GDM1 (cell line): ENCODE results near the gene RGS19.

Source experiments
- DNase-seq: peaks from one replicate; lab custom pipeline; 2025; lab: John Stamatoyannopoulos, UW

The RGS19 gene

DNA sequence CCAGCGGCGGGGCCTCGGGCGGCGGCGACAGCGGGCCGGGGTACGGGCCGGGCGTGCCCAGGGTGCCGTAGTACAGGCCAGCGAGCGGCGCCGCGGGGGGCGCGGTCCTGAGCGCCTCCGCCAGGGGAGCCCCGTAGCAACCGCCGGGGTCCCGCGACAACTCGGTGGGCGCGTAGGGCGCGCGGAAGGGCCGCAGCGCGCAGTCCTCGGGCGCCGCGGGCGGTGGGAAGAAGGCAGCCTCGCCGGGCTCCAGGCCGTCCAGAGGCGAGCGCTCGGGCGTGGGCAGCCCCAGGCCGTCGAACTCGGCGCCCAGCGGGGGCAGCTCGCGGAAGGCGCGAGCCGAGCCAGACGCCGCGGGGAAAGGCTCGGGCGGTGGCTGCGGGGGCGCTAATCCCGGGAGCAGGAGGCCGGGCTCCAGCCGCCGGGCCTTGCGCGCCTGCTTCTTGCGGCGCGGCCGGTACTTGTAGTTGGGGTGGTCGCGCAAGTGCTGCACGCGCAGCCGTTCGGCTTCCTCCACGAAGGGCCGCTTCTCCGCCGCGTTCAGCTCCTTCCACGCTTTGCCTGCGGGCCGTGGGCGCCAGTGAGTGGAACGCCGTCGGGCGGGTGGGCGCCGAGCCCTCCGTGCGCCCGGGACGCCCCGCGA, 30.8 kb downstream of the RGS19 start:
- no peak for DNase-seq

DNA sequence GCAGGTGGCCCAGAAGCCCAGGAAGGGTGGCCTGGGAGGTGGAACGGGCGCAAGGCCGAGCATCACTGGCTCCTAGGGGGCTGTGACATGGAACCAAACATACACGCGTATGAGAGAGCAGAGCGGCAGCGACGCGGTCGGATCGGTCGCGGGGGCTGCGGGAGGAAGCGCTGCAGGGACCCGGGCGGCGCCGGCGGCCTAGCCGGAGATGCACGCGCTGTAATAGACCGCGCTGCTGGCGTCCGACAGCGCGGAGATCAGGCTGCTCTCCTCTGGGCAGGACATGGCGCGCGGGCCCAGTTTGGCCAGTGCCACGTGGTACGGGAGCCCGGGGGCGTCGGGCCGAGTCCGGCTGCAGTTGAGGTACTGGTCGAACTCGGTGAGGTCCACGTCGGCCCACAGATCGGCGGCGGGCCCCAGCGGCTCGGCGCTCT, 31.3 kb downstream of the RGS19 start:
- no peak for DNase-seq

DNA sequence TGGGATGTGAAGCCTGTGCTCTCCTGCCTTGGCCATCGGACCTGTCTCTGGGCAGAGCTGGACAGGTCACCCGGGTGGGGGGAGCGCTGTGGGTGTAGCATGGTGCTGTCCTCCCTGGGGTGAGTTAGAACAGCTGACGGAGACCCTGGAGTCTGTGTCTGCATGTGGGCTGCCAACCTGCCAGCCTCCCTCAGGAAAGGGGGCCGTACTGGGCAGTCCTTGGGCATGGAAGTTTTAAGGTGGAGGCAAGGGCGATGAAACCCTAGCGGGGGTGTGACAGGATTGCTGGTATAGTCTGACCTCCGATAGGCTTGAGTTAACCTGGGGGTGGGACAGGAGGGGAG, 32.3 kb downstream of the RGS19 start:
- DNase-seq = no peak

DNA sequence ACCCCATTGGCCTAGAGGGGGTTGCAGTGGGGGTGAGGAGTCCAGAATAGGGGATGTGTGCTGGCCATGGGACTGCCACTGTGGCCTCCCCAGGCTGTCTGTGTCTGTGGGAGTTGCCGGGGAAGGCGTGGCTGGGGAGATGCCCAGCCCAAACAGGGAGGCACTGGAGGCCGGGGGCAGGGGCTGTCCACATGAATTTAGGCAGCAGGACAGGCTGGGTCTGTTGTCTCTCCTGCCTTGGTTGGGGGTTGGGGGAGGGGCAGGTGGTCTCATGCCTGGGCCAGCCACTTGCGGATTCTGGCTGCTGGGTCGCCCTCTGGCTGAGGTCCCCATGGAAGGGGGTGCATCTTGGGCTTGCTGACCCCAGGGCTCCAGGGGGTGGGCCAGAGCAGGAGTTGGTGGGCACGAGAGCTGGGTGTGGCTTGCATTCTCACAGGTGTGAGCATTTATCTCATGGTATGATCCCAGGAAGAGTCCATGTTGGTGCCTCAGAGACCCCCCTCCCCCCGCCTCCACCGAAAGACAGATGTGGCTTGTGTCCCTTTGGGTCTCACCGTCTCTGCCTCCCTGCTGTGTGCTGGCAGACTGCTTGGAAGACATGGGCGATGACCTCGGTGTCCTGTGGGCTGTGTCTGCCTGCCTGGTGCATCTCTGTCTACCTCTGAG, 33.8 kb downstream of the RGS19 start:
- no peak for DNase-seq

DNA sequence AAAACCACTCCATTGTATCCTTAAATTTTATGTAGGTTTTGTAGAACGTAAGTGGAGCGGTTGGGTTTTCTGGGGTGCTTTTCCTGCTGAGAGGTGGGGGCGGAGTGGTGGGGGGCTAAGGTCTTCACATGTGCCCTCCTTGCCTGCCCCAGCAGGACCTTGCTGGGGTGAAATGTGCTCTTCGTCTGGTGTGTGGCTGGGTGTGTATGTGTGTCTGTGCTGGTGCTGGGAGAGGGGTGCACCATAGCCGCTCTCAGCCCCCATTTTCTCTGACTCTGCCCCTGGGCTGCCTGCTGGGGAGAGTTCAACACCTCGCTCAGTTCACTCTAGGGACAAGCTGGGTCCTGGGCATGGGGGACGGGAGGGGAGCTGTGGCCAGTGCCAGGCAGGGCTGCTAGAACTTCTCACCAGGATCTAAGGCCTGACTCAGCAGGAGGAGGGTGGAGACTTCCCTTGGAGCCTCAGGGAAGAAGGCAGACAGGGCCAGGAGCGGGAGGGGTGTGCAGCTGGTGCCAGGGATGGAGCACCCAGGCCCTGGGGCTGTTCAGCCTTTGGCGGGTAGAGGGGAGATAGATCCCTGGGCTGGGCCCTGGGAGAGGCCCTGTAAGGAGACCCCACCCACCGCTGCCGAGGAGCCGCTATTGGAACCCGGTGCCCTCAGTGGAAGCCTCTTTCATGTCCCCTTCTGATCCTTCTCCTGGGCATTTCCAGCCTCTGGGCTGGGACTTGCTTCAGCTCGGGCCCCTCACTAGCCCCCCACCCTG, 34.7 kb downstream of the RGS19 start:
- DNase-seq = no peak

DNA sequence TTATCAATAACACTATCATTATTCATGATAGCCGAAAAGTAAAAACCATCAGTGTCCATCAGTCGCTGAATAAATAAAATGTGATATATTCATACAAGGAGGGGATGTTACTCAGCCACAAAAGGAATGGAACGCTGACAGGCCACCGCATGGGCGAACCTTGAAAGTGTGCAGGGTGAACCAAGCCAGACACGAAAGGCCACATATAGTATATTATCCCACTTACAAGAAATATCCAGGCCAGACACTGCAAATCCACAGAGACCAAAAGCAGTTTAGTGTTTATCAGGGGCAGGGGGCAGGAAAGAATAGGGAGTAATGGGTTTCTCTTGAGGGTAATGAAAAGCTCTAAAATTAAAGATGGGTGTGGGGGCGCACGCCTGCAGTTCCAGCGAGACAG, 35.5 kb downstream of the RGS19 start:
- DNase-seq = no peak

DNA sequence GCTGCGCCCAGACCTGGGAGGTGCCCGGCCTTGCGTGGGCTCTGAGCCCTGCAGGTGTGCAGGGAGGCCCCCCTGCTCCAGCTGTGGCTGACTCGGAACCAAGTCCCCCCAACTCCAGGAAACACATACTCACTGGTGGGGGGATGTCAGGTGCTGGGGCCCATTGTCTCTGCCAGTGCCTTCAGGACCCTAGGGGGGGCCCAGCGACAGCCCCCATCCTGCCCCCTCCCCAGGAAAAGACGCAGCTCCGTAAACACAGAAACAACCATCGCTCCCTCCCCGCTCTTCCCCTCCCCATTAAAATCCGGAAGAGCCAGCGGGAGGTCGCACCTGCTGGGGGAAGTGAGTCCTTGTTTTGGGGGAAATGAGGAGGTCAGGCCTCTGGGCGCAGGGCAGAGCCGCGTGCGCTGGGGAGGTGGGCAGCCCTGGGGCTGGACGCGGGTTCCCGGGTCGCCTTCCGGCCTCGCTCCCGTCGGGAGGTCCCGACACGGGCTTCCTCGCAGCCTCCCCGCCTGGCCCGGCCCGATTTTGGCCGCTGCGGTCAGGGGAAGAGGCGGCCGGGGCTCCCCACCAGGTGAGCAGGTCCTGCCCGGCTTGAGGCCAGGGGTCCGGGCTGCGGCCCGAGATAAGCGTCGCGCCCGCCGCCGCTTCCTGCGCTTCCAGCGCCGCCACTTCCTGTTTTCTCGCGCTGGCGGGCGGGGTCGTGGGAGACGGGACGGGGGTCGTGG, 37.1 kb downstream of the RGS19 start:
- DNase-seq = no peak

DNA sequence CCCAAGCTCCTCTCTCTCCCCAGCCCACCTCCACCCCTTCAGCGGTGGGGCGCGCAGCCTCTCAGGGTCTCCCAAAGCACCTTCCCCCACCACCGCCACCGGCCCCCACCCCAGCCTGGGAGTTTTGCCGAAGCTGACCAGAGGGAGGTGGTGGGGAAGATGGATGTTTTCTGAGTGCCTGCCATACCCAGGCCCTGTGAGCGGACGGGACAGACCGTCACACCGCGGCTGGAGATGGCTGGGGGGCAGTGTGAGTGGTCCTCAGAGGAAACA, 37.6 kb downstream of the RGS19 start:
- no peak for DNase-seq

DNA sequence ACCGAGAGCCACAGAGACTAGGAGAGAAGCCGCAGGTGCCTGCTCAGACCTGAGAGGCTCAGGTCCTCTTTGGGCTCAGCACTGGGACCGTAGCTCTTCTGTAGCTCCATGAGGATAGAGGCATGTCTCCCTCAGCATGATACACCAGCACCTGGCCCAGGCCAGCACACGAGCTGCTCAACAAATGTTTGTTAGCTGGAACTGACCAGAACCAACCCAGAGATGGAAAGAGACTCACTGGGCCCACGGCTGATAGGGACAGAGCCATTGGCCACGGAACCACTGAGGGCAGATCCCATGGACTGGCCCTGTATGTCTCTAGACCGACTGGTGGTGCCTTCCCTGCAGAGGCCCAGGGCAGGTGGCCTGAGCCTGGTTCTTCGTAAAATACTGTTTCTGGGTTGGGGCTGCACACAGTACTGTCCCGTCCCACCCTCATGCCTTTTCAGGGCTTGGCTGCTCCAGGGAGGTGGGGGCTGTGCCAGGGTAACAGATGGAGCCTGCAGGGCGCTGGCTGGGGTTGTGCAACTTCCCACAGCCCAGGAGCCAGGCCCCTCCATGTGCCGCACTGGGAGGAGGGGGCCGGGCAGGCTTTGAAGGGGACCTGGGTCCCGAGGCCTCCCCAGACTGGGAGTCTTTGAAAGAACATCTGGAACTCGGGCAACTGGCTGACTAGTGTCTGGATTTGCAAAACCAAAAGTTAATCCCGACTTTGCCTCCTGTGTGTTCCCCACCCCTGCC, 38.1 kb downstream of the RGS19 start:
- no peak for DNase-seq

DNA sequence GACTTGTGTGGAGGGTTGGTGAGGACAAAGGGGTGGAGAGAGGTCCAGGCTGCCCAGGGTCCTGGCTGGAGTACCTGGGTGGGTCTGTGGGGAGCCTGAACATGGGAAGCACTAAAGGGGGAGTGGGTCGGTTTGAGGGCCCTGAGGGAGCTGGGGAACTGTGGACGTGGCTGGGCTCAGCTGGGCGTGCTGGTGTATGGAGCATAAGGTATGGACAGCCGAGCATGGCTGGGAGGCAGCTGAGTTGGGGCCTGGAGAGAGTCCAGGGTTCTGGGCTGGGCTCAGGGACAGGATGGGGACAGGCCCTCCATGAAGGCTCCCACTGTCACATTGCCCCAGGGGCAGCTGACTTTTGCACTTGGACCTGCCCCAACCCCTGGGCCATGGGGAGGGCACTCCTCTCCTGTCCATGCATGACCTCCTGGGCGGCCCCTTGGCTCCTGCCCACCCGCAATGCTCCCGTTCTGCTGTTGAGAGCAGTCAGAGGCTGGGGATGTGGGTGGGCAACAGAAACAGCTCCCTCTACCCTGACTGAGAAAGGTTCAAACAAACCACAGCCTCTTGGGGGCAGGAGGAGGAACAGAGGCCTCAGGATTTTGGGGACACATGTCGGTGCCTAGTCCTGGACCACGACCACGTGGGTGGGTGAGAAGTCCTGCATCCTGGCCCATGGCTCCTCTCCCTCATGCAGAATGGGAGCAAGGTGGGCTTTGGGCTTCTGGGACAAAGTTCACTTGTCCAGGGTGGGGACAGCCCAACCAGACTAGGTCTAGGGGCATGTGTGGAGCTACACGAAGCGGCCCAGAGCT, 38.9 kb downstream of the RGS19 start:
- DNase-seq = no peak

DNA sequence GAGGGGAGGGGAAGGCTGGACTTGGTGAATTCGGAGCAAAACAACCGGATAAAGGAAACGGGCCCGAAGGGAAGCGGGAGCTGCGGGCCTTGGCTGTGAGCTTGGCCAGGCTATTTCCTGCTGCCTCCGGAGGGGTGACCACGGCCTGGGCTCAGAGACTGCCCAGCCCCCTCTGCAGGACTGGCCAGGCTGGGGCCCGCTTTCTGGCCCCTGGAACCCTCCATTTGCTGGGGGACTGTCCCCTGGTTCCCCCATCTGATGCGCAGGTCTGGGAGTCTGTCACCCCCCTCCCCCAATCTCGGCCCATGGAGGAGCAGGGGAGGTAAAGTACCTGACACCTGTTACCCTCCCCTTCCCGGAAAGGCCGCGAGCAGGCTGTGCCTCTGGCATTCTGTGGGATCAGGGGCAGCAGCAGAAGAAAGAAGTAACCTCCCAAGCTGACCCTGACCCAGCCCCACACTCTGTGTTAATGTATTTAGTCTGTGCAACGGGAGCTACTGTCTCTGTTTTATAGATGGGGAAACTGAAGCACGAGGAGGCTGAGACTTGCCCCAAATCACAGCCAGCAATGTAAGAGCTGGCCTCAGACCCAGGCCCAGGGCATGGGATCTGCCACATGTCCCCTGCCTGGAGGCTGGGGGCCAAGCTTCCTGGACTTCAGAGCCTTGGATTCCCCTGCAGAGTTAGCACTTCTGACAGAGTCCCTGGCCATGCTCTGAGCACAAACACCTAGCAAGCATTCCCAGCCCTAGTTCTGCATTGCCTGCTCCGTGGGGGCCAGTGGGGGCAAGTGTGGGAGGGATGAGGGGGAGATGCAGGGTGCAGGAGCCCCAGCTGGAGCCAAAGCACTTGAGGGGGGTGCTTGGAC, 39.8 kb downstream of the RGS19 start:
- no peak for DNase-seq

DNA sequence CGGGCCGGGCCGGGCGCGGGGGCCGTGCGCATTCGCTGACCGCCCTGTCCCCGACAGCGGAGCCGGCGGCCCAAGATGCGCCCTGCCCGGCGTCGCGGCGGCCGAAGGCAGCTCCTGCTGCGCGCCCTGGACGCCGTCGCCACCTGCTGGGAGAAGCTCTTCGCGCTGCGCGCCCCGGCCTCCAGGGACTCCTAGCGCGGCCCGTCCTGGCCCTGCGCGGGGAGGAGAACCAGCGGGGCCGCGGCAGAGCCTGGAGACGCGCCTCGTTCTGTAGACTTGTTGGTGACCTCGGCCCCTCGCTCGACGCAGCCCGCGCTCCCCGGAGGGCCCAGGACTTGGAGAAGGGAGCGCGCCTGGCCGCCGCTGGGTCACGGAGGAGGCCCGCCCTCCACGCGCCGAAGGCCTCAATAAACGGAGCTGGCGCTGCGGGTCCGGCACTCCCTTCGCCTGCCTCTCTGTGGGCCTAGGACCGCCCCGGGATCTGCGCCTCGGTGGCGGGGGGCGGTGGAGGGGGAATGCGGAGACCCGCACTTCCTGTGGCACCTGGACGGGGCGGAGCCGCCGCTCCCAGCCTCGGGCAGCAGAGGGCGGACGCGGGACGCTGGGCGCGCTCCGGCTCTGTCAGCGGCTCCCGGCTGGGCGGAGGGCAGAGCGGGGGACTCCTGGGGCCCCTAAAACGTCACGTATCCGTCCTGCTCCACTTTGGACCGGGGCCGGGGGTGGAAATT, 40.6 kb downstream of the RGS19 start:
- peak; percentile 65 for DNase-seq

DNA sequence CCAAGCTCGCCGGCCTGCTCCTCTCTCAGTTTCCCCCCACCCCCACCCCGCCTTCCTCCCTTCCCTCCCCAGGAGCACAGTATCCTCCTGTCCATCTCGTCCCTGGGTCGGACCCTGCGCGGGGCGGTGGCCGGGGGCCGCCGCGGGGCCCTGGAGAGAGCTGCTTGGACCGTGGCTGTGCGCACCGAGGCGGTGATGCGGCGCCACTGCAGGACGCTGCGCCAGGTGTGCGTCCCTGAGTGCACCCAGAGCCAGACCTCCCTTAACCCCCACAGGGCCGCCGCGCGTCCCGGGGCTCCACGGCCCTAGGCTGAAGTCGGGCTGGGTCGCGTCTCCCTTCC, 41.1 kb downstream of the RGS19 start:
- DNase-seq = no peak

DNA sequence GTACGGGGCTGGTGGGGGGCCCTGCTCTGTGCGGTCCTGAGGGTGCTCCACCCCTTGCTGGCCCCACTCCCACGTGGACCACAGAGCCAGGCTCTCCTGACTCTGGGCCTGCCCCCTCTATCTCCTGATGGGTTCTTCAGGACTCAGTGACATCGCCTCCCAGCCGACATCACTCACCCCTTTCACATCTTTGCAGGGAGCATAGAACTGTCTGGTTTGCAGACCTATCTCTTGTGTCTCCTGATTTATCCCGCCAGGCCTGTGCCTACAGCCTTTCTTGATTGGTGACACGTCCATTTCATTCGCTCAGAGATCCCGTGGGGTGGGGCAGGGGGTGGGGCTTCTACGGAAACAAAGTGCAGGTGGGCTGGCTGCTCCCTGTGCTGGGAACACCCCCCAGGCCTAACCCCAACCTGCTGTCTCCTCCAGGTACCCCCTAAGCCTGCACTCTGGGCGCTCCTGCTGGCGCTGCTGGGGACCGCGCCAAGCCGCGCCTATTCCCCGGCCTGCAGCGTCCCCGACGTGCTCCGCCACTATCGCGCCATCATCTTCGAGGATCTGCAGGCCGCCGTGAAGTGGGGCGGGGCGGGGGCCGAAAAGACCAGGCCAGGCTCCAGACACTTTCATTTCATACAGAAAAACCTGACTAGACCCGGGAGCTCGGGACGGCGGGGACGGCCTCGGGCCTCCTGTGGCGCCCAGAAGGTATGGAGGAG, 41.7 kb downstream of the RGS19 start:
- no peak for DNase-seq

DNA sequence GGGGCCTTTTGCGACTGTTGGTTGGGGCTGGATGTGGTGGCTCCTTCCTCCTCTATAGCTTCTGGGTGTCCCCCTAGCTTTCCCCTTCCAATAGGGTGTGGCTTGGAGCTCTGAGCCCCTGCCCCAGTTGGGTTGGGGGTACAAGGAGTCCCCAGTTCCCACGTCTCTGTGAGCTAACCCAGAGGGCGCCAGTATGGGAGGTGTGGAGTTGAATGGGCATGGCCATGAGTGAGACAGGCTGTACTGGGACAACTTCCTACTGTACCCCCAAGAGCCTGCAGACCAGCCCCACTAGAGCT, 42.2 kb downstream of the RGS19 start:
- DNase-seq = no peak

DNA sequence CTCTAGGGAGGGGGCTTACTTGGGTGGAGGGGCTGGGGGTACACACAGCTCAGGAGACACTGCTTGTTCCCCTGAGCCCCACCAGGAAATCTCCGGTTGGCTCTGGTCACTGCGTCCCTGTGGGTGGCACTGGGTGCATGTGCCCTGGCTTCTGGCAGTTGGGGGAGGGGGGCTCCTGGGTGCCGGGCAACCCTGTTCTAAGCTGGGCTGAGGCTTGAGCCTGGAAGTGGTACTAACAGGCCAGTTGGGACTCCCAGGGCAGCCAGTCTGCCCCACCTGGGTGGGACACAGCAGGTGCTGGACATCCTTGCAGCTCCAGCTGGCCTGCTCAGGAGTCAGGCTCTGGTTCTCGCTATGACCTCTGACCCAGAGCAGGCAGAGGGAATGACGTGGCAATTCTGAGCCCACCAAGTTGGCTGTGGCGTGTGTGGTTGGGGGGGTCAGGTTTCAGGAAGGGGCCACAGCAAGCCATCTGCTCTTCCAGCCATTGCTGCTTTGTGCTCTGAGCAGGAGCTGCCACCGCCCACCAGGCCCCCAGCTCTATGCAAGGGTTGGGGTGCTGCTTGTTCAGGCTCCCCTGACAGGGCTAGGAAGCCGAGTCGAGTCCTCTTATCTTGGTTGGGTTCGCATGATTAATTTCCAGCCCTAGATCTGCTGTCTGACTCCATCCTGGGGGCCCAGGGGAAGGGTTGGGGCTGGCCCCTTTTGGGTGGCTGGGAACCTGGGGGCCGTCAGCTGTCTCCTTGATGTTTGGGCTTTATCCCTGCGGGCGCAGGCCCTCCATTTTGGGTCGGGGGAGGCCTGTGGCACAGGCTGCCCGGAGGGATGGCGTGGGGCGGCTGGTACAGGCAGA, 42.7 kb downstream of the RGS19 start:
- no peak for DNase-seq

DNA sequence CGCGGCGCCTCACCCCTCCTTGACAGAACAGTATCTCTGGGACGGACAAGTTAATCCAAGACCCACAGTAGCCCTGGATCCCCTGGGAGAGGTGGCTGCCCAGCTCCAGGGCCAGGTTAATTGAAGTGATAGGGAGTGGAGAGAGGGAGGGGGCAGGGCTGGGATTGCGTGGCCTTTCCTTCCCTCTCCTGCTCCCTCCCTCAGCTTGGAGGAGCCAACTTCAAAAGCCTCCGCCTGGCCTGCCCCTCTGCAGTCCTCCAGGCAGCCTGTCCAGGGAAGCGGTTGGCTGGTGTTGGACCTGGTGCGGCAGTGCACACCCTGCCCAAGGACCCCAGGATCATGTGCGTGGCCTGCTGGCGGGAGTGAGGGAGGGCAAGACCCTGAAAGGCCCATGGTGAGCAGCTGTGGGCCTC, 43.4 kb downstream of the RGS19 start, which contains the start of gene C20orf204:
Gene C20orf204, plus strand, starts transcription at position 250 of the 413 bp plus-strand sequence. Its CDS starts 142 bp downstream, at position 392.
- no peak for DNase-seq
